Testis (tissue), 3 donors: ENCODE data around the gene SLC22A6. TPM values are rescaled to one million over a fixed set of nuclear protein-coding genes. Genes with fewer than 3 reads are reported as not detected.

ENCODE experiments used
- DNase-seq: peaks from one replicate; pipeline ENCODE4 v3.0.0-alpha.2; 2019
- H3K27ac ChIP-seq, 2 donors: fragments of 200-600 bp; sonication (generic); one replicate each; pipeline ENCODE4 v1.5.1; 2019
- H3K27me3 ChIP-seq: fragments of 200-600 bp; sonication (generic); one replicate; pipeline ENCODE4 v1.5.1; 2019
- H3K36me3 ChIP-seq: fragments of 200-600 bp; sonication (generic); one replicate; pipeline ENCODE4 v1.5.1; 2017; ENCODE audit warnings: low read depth; ENCODE audit errors: missing control alignments
- H3K4me1 ChIP-seq: fragments of 200-600 bp; sonication (generic); one replicate; pipeline ENCODE4 v1.5.1; 2019
- H3K4me3 ChIP-seq, 2 donors: fragments of 200-600 bp; sonication (generic); one replicate each; pipeline ENCODE4 v1.5.1; 2017 to 2019
- H3K9me3 ChIP-seq: fragments of 200-600 bp; sonication (generic); one replicate; pipeline ENCODE4 v1.5.1; 2017
- CTCF ChIP-seq, 3 experiments: fragments of 450-650 bp in 2 of 3; fragments of 200-600 bp in 1 of 3; sonication (generic) in 1 of 3; IDR thresholded peaks; one replicate each; pipeline ENCODE4 v1.5.1; 2016 to 2019; ENCODE audit warnings: antibody characterized with exemption in 3 of 3, mild to moderate bottlenecking in 2 of 3, moderate library complexity in 1 of 3
- POLR2A ChIP-seq: fragments of 450-650 bp; IDR thresholded peaks from one replicate; pipeline ENCODE4 v1.6.1; 2017; ENCODE audit warnings: antibody characterized with exemption, mild to moderate bottlenecking, moderate library complexity
- WGBS, 2 donors: methylation state at CpG; one replicate each; pipeline ENCODE4 v1.1.5; 2018; 5-methylcytosine and 5-hydroxymethylcytosine counted together
- intact Hi-C: fragments of 100-400 bp; cut with DNase I; formaldehyde crosslinking; loops from one replicate; pipeline ENCODE4 v1.15.1; 2023; ENCODE audit warnings: low total_unique reads
- polyA plus RNA-seq: library from polyadenylated mRNA; stranded (reverse); fragments of 350-450 nt; fragmentation: Illumina TruSeq; extraction: RNeasy Lipid Tissue Mini Kit (QIAGEN cat#74804); gene quantifications from one replicate; pipeline ENCODE4 v1.2.3, GENCODE V29; 2014; ENCODE audit warnings: low read depth, low replicate concordance; ENCODE audit not compliant: insufficient read depth
- total RNA-seq, 2 donors: library from RNA; depleted of rRNA; stranded (reverse); fragments of >200 nt; gene quantifications; one replicate each; pipeline ENCODE4 v1.2.3, GENCODE V29; 2016

The SLC22A6 gene
- total and polyA plus RNA-seq, 3 donors from 2014 or later: not detected

GRCh38 chr11:62933750-62934495 is 50.8 kb downstream of the SLC22A6 start:
- Histone ChIP-seq H3K4me3 (no peak overlapping the region), H3K36me3 (no peaks in the 10 kb centered on the region), H3K27ac (no peak overlapping the region), H3K9me3 (no peaks in the 10 kb centered on the region), H3K4me1 (no peaks in the 10 kb centered on the region), H3K27me3 (no peaks in the 10 kb centered on the region)
- intact Hi-C loops: no loop called here
- no peak for DNase-seq
- TF ChIP-seq CTCF (IDR thresholded peaks at IDR 0.05) (no peak), POLR2A (no peak)
- 87 to 92% methylated on average over 4 to 5 of the region's 5 CpGs for WGBS, 2 donors

- no peaks in the 10 kb centered on the region for H3K4me1 ChIP-seq
- 85 to 88% methylated on average over 13 of the region's 13 CpGs for WGBS, 2 donors
- H3K27me3 ChIP-seq: no peaks in the 10 kb centered on the region
- H3K4me3 ChIP-seq: no peak overlapping the region
- TF ChIP-seq CTCF (IDR thresholded peaks at IDR 0.05): no peak
- no peak for TF ChIP-seq POLR2A
- H3K36me3 ChIP-seq: no peaks in the 10 kb centered on the region
- no peak for DNase-seq
- H3K27ac ChIP-seq: no peak overlapping the region
- intact Hi-C loops: no loop called here
- no peaks in the 10 kb centered on the region for H3K9me3 ChIP-seq
Measured at GRCh38 chr11:62933285-62933684, 51.5 kb downstream of the SLC22A6 start.

- intact Hi-C loops: no loop called here
- H3K4me1 ChIP-seq: peaks cover 4% of the 10 kb centered on the region
- no peak overlapping the region for H3K27ac ChIP-seq
- no peaks in the 10 kb centered on the region for H3K27me3 ChIP-seq
- no peaks in the 10 kb centered on the region for H3K36me3 ChIP-seq
- 72 to 76% methylated on average over 8 of the region's 8 CpGs for WGBS, 2 donors
- H3K4me3 ChIP-seq: no peak overlapping the region
- no peak for DNase-seq
- TF ChIP-seq CTCF (IDR thresholded peaks at IDR 0.05) (no peak), POLR2A (no peak)
- H3K9me3 ChIP-seq: no peaks in the 10 kb centered on the region
Measured at GRCh38 chr11:62931499-62932278, 53.1 kb downstream of the SLC22A6 start.

GRCh38 chr11:62930666-62931065 is 54.1 kb downstream of the SLC22A6 start:
- Histone ChIP-seq H3K9me3 (no peaks in the 10 kb centered on the region), H3K4me1 (peaks cover 6% of the 10 kb centered on the region), H3K4me3 (no peak overlapping the region), H3K27ac (no peak overlapping the region), H3K36me3 (no peaks in the 10 kb centered on the region), H3K27me3 (no peaks in the 10 kb centered on the region)
- intact Hi-C loops: no loop called here
- no peak for DNase-seq
- TF ChIP-seq CTCF (IDR thresholded peaks at IDR 0.05) (no peak), POLR2A (no peak)
- 45 to 50% methylated on average over 1 of the region's 1 CpG for WGBS, 2 donors
